Colonic mucosa (tissue), 4 donors: ENCODE results near the gene NPC1L1. TPM values are rescaled to one million over a fixed set of nuclear protein-coding genes. Genes with fewer than 3 reads are reported as not detected.
A peak's percentile ranks its signal among the peaks of the same experiment; 100 is the strongest.

Experiments
- DNase-seq: peaks from one replicate; pipeline ENCODE4 v3.0.0-alpha.2; 2020
- H3K27ac ChIP-seq: fragments of 200-600 bp; one replicate; pipeline ENCODE4 v1.8.0; 2021
- H3K27me3 ChIP-seq: fragments of 200-600 bp; one replicate; pipeline ENCODE4 v1.8.0; 2021
- H3K36me3 ChIP-seq: fragments of 200-600 bp; one replicate; pipeline ENCODE4 v1.8.0; 2021
- H3K4me1 ChIP-seq: fragments of 200-600 bp; one replicate; pipeline ENCODE4 v1.8.0; 2021; ENCODE audit warnings: mild to moderate bottlenecking
- H3K4me3 ChIP-seq: fragments of 200-600 bp; one replicate; pipeline ENCODE4 v1.8.0; 2021
- H3K9ac ChIP-seq, 2 donors: one replicate each; pipeline ENCODE4 v1.7.0; 2013; ENCODE audit warnings: control low read depth in 2 of 2, low read depth in 2 of 2, low read length in 2 of 2
- H3K9me3 ChIP-seq: fragments of 200-600 bp; one replicate; pipeline ENCODE4 v1.8.0; 2021
- CTCF ChIP-seq: fragments of 200-600 bp; IDR thresholded peaks from one replicate; pipeline ENCODE4 v1.8.0; 2022; ENCODE audit warnings: antibody characterized with exemption, mild to moderate bottlenecking
- intact Hi-C: fragments of 100-400 bp; cut with DNase I; formaldehyde crosslinking; loops from one replicate; pipeline ENCODE4 v1.14.1; 2022
- total RNA-seq, 2 donors: library from RNA; stranded (reverse); fragmentation: NEBNext Ultra II Directional in 1 of 2; extraction: Animal tissue kit (Norgen Biotek cat#: 25700) in 1 of 2; gene quantifications; one replicate each; pipeline ENCODE4 v1.2.1, GENCODE V29; 2021
- donor health status: healthy.
- donor health status: DM: no; HTN: no; CAD: no.
- donor health status: DM: no; HTN: no; CAD: no.

Gene NPC1L1
- total RNA-seq, 2 donors from 2014 or later: 0.10 to 0.11 TPM

- H3K9ac ChIP-seq: no peak overlapping the region
- no peak overlapping the region for H3K4me3 ChIP-seq
- no peaks in the 10 kb centered on the region for H3K9me3 ChIP-seq
- H3K36me3 ChIP-seq: no peaks in the 10 kb centered on the region
- H3K4me1 ChIP-seq: no peaks in the 10 kb centered on the region
- TF ChIP-seq CTCF: no peak
- intact Hi-C loops: no loop called here
- no peak overlapping the region for H3K27ac ChIP-seq
- DNase-seq: no peak
- H3K27me3 ChIP-seq: no peaks in the 10 kb centered on the region
These were observed 5.6 kb downstream of the NPC1L1 start for GRCh38 chr7:44535348-44536064.

GRCh38 chr7:44534501-44534900 lies 6.6 kb downstream of the NPC1L1 start:
- no peak overlapping the region for H3K9ac ChIP-seq
- H3K9me3 ChIP-seq: no peaks in the 10 kb centered on the region
- DNase-seq: peak; percentile 37
- peak; percentile 43 for TF ChIP-seq CTCF
- no peak overlapping the region for H3K4me3 ChIP-seq
- no peaks in the 10 kb centered on the region for H3K4me1 ChIP-seq
- H3K27me3 ChIP-seq: no peaks in the 10 kb centered on the region
- H3K27ac ChIP-seq: no peak overlapping the region
- no peaks in the 10 kb centered on the region for H3K36me3 ChIP-seq
- intact Hi-C loops: no loop called here

GRCh38 chr7:44534087-44534486 lies 7.0 kb downstream of the NPC1L1 start:
- H3K27ac ChIP-seq: no peak overlapping the region
- no peak for DNase-seq
- no peak for TF ChIP-seq CTCF
- no peak overlapping the region for H3K9ac ChIP-seq
- no peaks in the 10 kb centered on the region for H3K9me3 ChIP-seq
- intact Hi-C loops: no loop called here
- no peaks in the 10 kb centered on the region for H3K4me1 ChIP-seq
- no peaks in the 10 kb centered on the region for H3K27me3 ChIP-seq
- H3K36me3 ChIP-seq: no peaks in the 10 kb centered on the region
- H3K4me3 ChIP-seq: no peak overlapping the region

GRCh38 chr7:44533301-44534055 lies 7.7 kb downstream of the NPC1L1 start:
- Histone ChIP-seq H3K9ac (no peak overlapping the region), H3K36me3 (no peaks in the 10 kb centered on the region), H3K27me3 (no peaks in the 10 kb centered on the region), H3K4me1 (no peaks in the 10 kb centered on the region), H3K27ac (no peak overlapping the region), H3K4me3 (no peak overlapping the region), H3K9me3 (no peaks in the 10 kb centered on the region)
- no peak for DNase-seq
- intact Hi-C loops: no loop called here
- no peak for TF ChIP-seq CTCF

GRCh38 chr7:44531421-44532380 lies 9.4 kb downstream of the NPC1L1 start:
- Histone ChIP-seq H3K4me1 (no peaks in the 10 kb centered on the region), H3K4me3 (no peak overlapping the region), H3K27ac (no peak overlapping the region), H3K9ac (no peak overlapping the region), H3K36me3 (no peaks in the 10 kb centered on the region), H3K27me3 (no peaks in the 10 kb centered on the region), H3K9me3 (no peaks in the 10 kb centered on the region)
- DNase-seq: no peak
- TF ChIP-seq CTCF: no peak
- intact Hi-C loops: no loop called here
